Astrocyte (in vitro differentiated cells and primary cell): Measurements from ENCODE around the gene TAS2R50.

ENCODE experiments used
- EZH2 ChIP-seq: IDR thresholded peaks from 2 replicates; pipeline ENCODE4 v1.6.1; 2012; ENCODE audit warnings: mild to moderate bottlenecking, low read length, inconsistent platforms; ENCODE audit not compliant: insufficient read depth
- TF ChIP-seq, protein P1 (sequence below): IDR thresholded peaks from 2 replicates; pipeline ENCODE4 v1.5.1; 2011; ENCODE audit warnings: low read depth, mild to moderate bottlenecking, inconsistent platforms, low read length, moderate library complexity; ENCODE audit not compliant: insufficient read depth

DNA sequence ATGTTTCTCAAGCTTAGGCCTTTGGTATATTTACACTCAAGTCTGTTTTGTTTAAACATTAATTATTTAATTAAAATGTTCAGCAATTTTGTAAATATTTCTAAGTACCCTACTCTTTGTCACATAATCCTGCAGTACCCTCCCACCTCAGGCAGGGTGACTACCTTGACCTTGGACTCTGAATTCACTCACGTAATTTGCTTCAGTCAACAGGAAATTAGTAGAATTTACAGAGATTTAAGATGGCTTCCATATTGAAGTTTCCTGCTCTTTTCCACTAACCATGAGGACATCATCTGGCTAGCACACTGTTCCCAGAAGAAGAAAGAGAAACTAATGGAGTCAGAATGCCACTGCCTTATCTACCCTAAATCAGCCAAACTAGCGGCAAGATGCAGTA, 36.7 kb upstream of the TAS2R50 start:
- TF ChIP-seq, protein P1, sequence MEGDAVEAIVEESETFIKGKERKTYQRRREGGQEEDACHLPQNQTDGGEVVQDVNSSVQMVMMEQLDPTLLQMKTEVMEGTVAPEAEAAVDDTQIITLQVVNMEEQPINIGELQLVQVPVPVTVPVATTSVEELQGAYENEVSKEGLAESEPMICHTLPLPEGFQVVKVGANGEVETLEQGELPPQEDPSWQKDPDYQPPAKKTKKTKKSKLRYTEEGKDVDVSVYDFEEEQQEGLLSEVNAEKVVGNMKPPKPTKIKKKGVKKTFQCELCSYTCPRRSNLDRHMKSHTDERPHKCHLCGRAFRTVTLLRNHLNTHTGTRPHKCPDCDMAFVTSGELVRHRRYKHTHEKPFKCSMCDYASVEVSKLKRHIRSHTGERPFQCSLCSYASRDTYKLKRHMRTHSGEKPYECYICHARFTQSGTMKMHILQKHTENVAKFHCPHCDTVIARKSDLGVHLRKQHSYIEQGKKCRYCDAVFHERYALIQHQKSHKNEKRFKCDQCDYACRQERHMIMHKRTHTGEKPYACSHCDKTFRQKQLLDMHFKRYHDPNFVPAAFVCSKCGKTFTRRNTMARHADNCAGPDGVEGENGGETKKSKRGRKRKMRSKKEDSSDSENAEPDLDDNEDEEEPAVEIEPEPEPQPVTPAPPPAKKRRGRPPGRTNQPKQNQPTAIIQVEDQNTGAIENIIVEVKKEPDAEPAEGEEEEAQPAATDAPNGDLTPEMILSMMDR: no peak
- no peak for TF ChIP-seq EZH2
